ENCODE measurements around the gene BRWD1. TPM values are rescaled to one million over a fixed set of nuclear protein-coding genes. Genes with fewer than 3 reads are reported as not detected.

BRWD1 gene
- total RNA-seq, 1 donor from 2014 or later: 30.7 TPM

DNA sequence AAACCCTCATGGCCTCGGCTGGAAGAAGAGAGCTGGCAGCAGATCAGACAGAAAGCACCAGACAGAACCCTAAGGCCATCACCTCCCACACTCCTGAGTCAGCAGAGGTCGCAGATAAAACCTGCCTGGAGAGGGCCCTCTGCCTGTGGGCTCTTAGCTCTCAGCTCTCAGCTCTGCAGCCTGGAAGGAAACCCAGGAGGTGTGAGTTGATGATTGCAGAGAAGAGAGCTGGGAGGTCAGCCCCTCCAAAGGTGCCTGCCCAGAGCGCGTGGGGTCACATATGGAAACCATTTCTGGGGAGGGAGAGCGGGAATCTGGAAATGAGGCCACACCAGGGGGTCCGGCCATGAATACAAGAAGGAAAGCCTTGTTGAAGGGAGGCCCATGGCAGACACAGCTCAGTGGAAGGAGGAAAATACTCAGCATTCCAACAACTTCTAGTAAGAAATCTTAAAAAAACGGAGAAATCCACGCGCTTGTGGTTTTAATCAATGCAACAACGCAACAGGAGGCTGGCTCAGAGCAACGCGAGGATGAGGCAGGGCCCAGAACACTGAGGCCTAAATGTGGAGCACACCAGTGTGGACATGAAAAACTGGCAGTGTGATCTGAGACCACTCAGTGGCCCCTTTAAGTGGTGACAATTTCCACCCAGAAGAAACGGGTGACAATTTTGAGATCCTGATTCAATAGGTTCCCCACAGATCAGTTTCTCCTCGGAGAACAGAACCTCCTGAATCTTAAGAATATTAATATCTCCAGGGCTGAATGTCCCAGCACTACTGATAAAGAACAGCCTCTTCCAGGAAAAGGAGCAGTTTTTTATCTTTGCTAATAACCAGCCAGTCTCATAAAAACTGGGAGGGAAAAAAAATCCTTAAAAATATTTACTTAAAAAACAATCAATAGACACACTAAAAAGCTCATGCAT lies 175.9 kb downstream of the BRWD1 start:
- intact Hi-C loops (cut with micrococcal nuclease): loop anchor here (1.0 to 5.0 kb wide), 2 partner anchors 403 to 475 kb away; no protein-coding TSS in a partner anchor

DNA sequence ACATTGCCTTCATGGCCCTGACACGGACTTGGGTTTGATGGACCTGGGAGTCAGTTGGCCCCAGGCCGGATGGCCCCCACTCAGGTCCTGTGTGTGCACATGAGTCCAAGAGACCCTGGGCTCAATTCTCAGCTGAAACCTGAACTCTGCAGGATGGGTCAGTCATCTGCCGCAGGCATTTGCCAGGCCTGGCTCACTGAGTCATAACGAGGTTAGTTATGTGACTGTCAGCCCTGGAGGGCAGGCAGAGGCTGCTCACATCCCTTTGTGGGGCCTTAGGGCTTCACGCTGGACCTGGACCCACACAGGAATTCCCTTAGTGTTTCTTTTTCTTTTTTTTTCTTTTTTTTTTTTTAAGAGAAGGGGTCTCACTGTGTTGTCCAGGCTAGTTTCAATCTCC lies 176.7 kb downstream of the BRWD1 start:
- intact Hi-C loops (cut with micrococcal nuclease): loop anchor here (1.0 to 5.0 kb wide), 2 partner anchors 474 to 631 kb away; no protein-coding TSS in a partner anchor

DNA sequence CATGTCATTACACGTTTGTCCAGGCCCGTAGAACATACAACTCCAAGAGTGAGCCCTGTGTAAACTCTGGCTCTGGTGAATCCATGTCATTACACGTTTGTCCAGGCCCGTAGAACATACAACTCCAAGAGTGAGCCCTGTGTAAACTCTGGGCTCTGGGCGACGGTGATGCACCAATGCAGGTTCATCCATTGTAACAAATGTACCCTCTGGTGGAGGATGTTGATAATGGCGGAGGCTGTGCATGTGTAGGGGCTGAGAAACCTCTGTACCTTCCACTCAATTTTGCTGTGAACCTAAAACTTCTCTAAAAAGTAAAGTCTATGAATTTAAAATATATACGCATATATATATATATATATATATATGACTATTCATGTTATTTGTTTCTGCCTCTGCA lies 177.3 kb downstream of the BRWD1 start:
- intact Hi-C loops (cut with micrococcal nuclease): loop anchor here (1.0 to 5.0 kb wide), 2 partner anchors 474 to 631 kb away; no protein-coding TSS in a partner anchor

GRCh38 chr21:39134288-39134810 lies 179.1 kb downstream of the BRWD1 start:
- intact Hi-C loops (cut with micrococcal nuclease): no loop called here

Other genes starting within 250 kb of the BRWD1 start
- gene PSMG1, start 130.2 kb downstream of the BRWD1 start, total RNA-seq: 88.2 and 93.6 TPM in 2 replicates
- 364 and 370 TPM in 2 replicates for gene HMGN1, start 35.5 kb upstream of the BRWD1 start, total RNA-seq
- not detected in 2 replicates for gene LCA5L, start 132.1 kb upstream of the BRWD1 start, total RNA-seq
- 0.75 and 1.0 TPM in 2 replicates for gene SH3BGR, start 138.3 kb upstream of the BRWD1 start, total RNA-seq

Measured in T-helper 2 cell treated with Interferon-gamma antibody and Interleukin-4, amounts not matched to agents 100 ng/mL and 5 ng/mL, for 36 hours (primary cell).